ENCODE measurements around the gene MTREX. TPM values are rescaled to one million over a fixed set of nuclear protein-coding genes. Genes with fewer than 3 reads are reported as not detected.
"Not testable (repeated sequence)": the region's sequence is repeated elsewhere in the genome, so short reads cannot be mapped to it uniquely, and the experiment has no call there.

Gene MTREX
- total RNA-seq (2014; rRNA removed; shearing (Covaris generic)), result 102 and 109 TPM in 2 replicates

GRCh38 chr5:55307383-55308253 is at the start of gene MTREX, which contains the start of gene DHX29:
Gene MTREX (plus strand): TSS chr5:55307989. CDS start chr5:55308014, 25 bp downstream.
Gene DHX29 (minus strand): TSS chr5:55307694. CDS start chr5:55307573, 121 bp downstream.
- peak; percentile 92 for DNase-seq (ENCODE audit: low spot score)
- in situ Hi-C loops (cut with HindIII; ENCODE audit: low sequenced_read_pairs), result no loop called here

- in situ Hi-C loops (cut with HindIII; ENCODE audit: low sequenced_read_pairs), result no loop called here
- no peak for DNase-seq (ENCODE audit: low spot score)
Observed at GRCh38 chr5:55258339-55258738, 49.5 kb upstream of the MTREX start.

- in situ Hi-C loops (cut with HindIII; ENCODE audit: low sequenced_read_pairs), result no loop called here
- no peak for DNase-seq (ENCODE audit: low spot score)
Observed at GRCh38 chr5:55276771-55277170, 31.0 kb upstream of the MTREX start.

GRCh38 chr5:55278778-55279177 is 29.0 kb upstream of the MTREX start:
- no peak for DNase-seq (ENCODE audit: low spot score)
- in situ Hi-C loops (cut with HindIII; ENCODE audit: low sequenced_read_pairs), result no loop called here

GRCh38 chr5:55286411-55286933 is 21.3 kb upstream of the MTREX start:
- in situ Hi-C loops (cut with HindIII; ENCODE audit: low sequenced_read_pairs), result no loop called here
- DNase-seq (ENCODE audit: low spot score), result no peak

- in situ Hi-C loops (cut with HindIII; ENCODE audit: low sequenced_read_pairs), result no loop called here
- no peak for DNase-seq (ENCODE audit: low spot score)
Observed at GRCh38 chr5:55289808-55290207, 18.0 kb upstream of the MTREX start.

- in situ Hi-C loops (cut with HindIII; ENCODE audit: low sequenced_read_pairs), result no loop called here
- DNase-seq (ENCODE audit: low spot score), result no peak
Observed at GRCh38 chr5:55290991-55291390, 16.8 kb upstream of the MTREX start.

- in situ Hi-C loops (cut with HindIII; ENCODE audit: low sequenced_read_pairs), result no loop called here
- no peak for DNase-seq (ENCODE audit: low spot score)
Observed at GRCh38 chr5:55294935-55295334, 12.9 kb upstream of the MTREX start.

GRCh38 chr5:55300890-55301289 is 6.9 kb upstream of the MTREX start:
- no peak for DNase-seq (ENCODE audit: low spot score)
- in situ Hi-C loops (cut with HindIII; ENCODE audit: low sequenced_read_pairs), result no loop called here

GRCh38 chr5:55303238-55303690 is 4.5 kb upstream of the MTREX start:
- in situ Hi-C loops (cut with HindIII; ENCODE audit: low sequenced_read_pairs), result no loop called here
- DNase-seq (ENCODE audit: low spot score), result no peak

- in situ Hi-C loops (cut with HindIII; ENCODE audit: low sequenced_read_pairs), result no loop called here
Observed at GRCh38 chr5:55304584-55304983, 3.2 kb upstream of the MTREX start.

GRCh38 chr5:55305345-55305744 is 2.4 kb upstream of the MTREX start:
- DNase-seq (ENCODE audit: low spot score), result no peak
- in situ Hi-C loops (cut with HindIII; ENCODE audit: low sequenced_read_pairs), result no loop called here

More at GRCh38 chr5:55304584-55304983, 3.2 kb upstream of the MTREX start:
- no peak for DNase-seq (ENCODE audit: low spot score)

GRCh38 chr5:55306641-55307382 is 977 bp upstream of the MTREX start:
- peak; percentile 7 for DNase-seq (ENCODE audit: low spot score)
- in situ Hi-C loops (cut with HindIII; ENCODE audit: low sequenced_read_pairs), result no loop called here

- DNase-seq (ENCODE audit: low spot score), result no peak
- in situ Hi-C loops (cut with HindIII; ENCODE audit: low sequenced_read_pairs), result no loop called here
Observed at GRCh38 chr5:55308254-55308836, 556 bp downstream of the MTREX start.

GRCh38 chr5:55313870-55314617 is 6.3 kb downstream of the MTREX start:
- peak; percentile 8 for DNase-seq (ENCODE audit: low spot score)
- in situ Hi-C loops (cut with HindIII; ENCODE audit: low sequenced_read_pairs), result no loop called here

GRCh38 chr5:55316289-55316688 is 8.5 kb downstream of the MTREX start:
- no peak for DNase-seq (ENCODE audit: low spot score)
- in situ Hi-C loops (cut with HindIII; ENCODE audit: low sequenced_read_pairs), result no loop called here

GRCh38 chr5:55316837-55317236 is 9.0 kb downstream of the MTREX start:
- in situ Hi-C loops (cut with HindIII; ENCODE audit: low sequenced_read_pairs), result no loop called here

GRCh38 chr5:55318237-55318636 is 10.4 kb downstream of the MTREX start:
- in situ Hi-C loops (cut with HindIII; ENCODE audit: low sequenced_read_pairs); DNase-seq (ENCODE audit: low spot score): not testable (repeated sequence)

More at GRCh38 chr5:55316837-55317236, 9.0 kb downstream of the MTREX start:
- DNase-seq (ENCODE audit: low spot score), result no peak

GRCh38 chr5:55319491-55319890 is 11.7 kb downstream of the MTREX start:
- in situ Hi-C loops (cut with HindIII; ENCODE audit: low sequenced_read_pairs), result no loop called here
- no peak for DNase-seq (ENCODE audit: low spot score)

Data from G401 (cell line).